ENCODE measurements around the gene TCOF1. TPM values are rescaled to one million over a fixed set of nuclear protein-coding genes. Genes with fewer than 3 reads are reported as not detected.
A peak's percentile ranks its signal among the peaks of the same experiment; 100 is the strongest.

The TCOF1 gene
- total RNA-seq, 2 experiments from 2014 or later: 40.4 to 43.2 TPM

GRCh38 chr5:150372639-150373038, 15.1 kb downstream of the TCOF1 start:
- Histone ChIP-seq H3K4me1 (ENCODE audit: insufficient read depth, low read length) (peaks cover 12% of the 10 kb centered on the region), H3K4me3 (ENCODE audit: low read length) (no peak overlapping the region), H3K27ac (ENCODE audit: low read depth in 1 of 2, low read length in 2 of 2) (no peak overlapping the region), H3K9me3 (ENCODE audit: control insufficient read depth in 1 of 2, insufficient read depth in 1 of 2, low read length in 2 of 2) (no peaks in the 10 kb centered on the region), H3K36me3 (ENCODE audit: insufficient read depth, low read length) (peaks cover 99% of the 10 kb centered on the region), H3K27me3 (ENCODE audit: control insufficient read depth in 1 of 2, insufficient read depth in 2 of 2, low read length in 2 of 2) (no peaks in the 10 kb centered on the region)
- TF ChIP-seq, protein P1, sequence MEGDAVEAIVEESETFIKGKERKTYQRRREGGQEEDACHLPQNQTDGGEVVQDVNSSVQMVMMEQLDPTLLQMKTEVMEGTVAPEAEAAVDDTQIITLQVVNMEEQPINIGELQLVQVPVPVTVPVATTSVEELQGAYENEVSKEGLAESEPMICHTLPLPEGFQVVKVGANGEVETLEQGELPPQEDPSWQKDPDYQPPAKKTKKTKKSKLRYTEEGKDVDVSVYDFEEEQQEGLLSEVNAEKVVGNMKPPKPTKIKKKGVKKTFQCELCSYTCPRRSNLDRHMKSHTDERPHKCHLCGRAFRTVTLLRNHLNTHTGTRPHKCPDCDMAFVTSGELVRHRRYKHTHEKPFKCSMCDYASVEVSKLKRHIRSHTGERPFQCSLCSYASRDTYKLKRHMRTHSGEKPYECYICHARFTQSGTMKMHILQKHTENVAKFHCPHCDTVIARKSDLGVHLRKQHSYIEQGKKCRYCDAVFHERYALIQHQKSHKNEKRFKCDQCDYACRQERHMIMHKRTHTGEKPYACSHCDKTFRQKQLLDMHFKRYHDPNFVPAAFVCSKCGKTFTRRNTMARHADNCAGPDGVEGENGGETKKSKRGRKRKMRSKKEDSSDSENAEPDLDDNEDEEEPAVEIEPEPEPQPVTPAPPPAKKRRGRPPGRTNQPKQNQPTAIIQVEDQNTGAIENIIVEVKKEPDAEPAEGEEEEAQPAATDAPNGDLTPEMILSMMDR (IDR thresholded peaks at IDR 0.05): no peak
- ATAC-seq (ENCODE audit: poor library complexity): no peak
- Mint-ChIP-seq H3K27me3 (no peaks in the 10 kb centered on the region), H3K4me1 (ENCODE audit: low read depth) (no peaks in the 10 kb centered on the region), H3K4me3 (no peak overlapping the region), H3K27ac (no peak overlapping the region), H3K9me3 (no peaks in the 10 kb centered on the region), H3K36me3 (ENCODE audit: low read depth) (peaks cover 96% of the 10 kb centered on the region)
- ChIA-PET CTCF (no interaction called here), POLR2A (no interaction called here)
- intact Hi-C loops (cut with DNase I, micrococcal nuclease): no loop called here
- no peak for DNase-seq

DNA sequence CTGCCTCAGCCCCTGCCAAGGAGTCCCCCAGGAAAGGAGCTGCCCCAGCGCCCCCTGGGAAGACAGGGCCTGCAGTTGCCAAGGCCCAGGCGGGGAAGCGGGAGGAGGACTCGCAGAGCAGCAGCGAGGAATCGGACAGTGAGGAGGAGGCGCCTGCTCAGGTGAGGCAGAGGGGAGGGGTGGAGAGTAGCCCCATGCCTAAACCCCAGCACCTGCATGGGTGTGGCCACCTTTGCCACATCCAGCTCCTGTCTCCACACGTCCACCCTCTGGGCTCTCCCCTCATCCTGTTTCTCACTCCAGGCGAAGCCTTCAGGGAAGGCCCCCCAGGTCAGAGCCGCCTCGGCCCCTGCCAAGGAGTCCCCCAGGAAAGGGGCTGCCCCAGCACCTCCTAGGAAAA, 17.2 kb downstream of the TCOF1 start:
- H3K4me1 Mint-ChIP-seq (ENCODE audit: low read depth): no peaks in the 10 kb centered on the region
- Histone ChIP-seq H3K4me3 (ENCODE audit: low read length) (no peak overlapping the region), H3K27ac (ENCODE audit: low read depth in 1 of 2, low read length in 2 of 2) (no peak overlapping the region), H3K36me3 (ENCODE audit: insufficient read depth, low read length) (peaks cover 99% of the 10 kb centered on the region), H3K4me1 (ENCODE audit: insufficient read depth, low read length) (peaks cover 22% of the 10 kb centered on the region), H3K9me3 (ENCODE audit: control insufficient read depth in 1 of 2, insufficient read depth in 1 of 2, low read length in 2 of 2) (no peaks in the 10 kb centered on the region), H3K27me3 (ENCODE audit: control insufficient read depth in 1 of 2, insufficient read depth in 2 of 2, low read length in 2 of 2) (no peaks in the 10 kb centered on the region)
- H3K36me3 Mint-ChIP-seq (ENCODE audit: low read depth): peaks cover 97% of the 10 kb centered on the region
- intact Hi-C loops (cut with DNase I, micrococcal nuclease): no loop called here
- no peak overlapping the region for H3K4me3 Mint-ChIP-seq
- no peak overlapping the region for H3K27ac Mint-ChIP-seq
- ChIA-PET CTCF (no interaction called here), POLR2A (no interaction called here)
- DNase-seq: no peak
- TF ChIP-seq, protein P1 (IDR thresholded peaks at IDR 0.05): no peak
- H3K27me3 Mint-ChIP-seq: no peaks in the 10 kb centered on the region
- no peak for ATAC-seq (ENCODE audit: poor library complexity)
- no peaks in the 10 kb centered on the region for H3K9me3 Mint-ChIP-seq

- CTCF ChIA-PET: interaction anchor here (0.8 kb wide), 1 partner anchor 59 kb away, joined by 3 read pairs; no protein-coding TSS in a partner anchor
- DNase-seq: peak in 1 of 14 experiments; percentile 68
- intact Hi-C loops (cut with DNase I, micrococcal nuclease): no loop called here
- Mint-ChIP-seq H3K27me3 (no peaks in the 10 kb centered on the region), H3K4me1 (ENCODE audit: low read depth) (no peaks in the 10 kb centered on the region), H3K9me3 (no peaks in the 10 kb centered on the region), H3K4me3 (no peak overlapping the region), H3K27ac (peak overlapping the region; percentile 24), H3K36me3 (ENCODE audit: low read depth) (peaks cover 98% of the 10 kb centered on the region)
- POLR2A ChIA-PET: no interaction called here
- H3K36me3 ChIP-seq (ENCODE audit: insufficient read depth, low read length): peaks cover 99% of the 10 kb centered on the region
- H3K27ac ChIP-seq (ENCODE audit: low read depth in 1 of 2, low read length in 2 of 2): no peak overlapping the region
- H3K4me1 ChIP-seq (ENCODE audit: insufficient read depth, low read length): peaks cover 22% of the 10 kb centered on the region
- TF ChIP-seq, protein P1 (IDR thresholded peaks at IDR 0.05): no peak
- H3K9me3 ChIP-seq (ENCODE audit: control insufficient read depth in 1 of 2, insufficient read depth in 1 of 2, low read length in 2 of 2): no peaks in the 10 kb centered on the region
- H3K4me3 ChIP-seq (ENCODE audit: low read length): no peak overlapping the region
- no peak for ATAC-seq (ENCODE audit: poor library complexity)
- no peaks in the 10 kb centered on the region for H3K27me3 ChIP-seq (ENCODE audit: control insufficient read depth in 1 of 2, insufficient read depth in 2 of 2, low read length in 2 of 2)
Measured at GRCh38 chr5:150376799-150377771, 19.6 kb downstream of the TCOF1 start.
